Endothelial cell of umbilical vein (primary cell): ENCODE results near the gene TBX22. TPM values are rescaled to one million over a fixed set of nuclear protein-coding genes. Genes with fewer than 3 reads are reported as not detected.
"Not testable (repeated sequence)": the region's sequence is repeated elsewhere in the genome, so short reads cannot be mapped to it uniquely, and the experiment has no call there.

ENCODE experiments used
- BruUV-seq: library from RNA; stranded (reverse); fragments of 400-500 nt; replicated peaks from 2 replicates; lab custom pipeline; 2021; lab: Mats Ljungman, UMichigan
- CTCF ChIA-PET: fragments of 300-600, 350-600 bp; sonication (Branson Sonifier 250); formaldehyde crosslinking; loops from one replicate; lab custom pipeline; 2021; ENCODE audit warnings: antibody characterized with exemption, inconsistent platforms; lab: Charles Lee
- POLR2A ChIA-PET: fragments of 300-600, 350-600 bp; sonication (Branson Sonifier 250); formaldehyde crosslinking; loops from one replicate; lab custom pipeline; 2021; ENCODE audit warnings: antibody characterized with exemption, inconsistent platforms; lab: Charles Lee
- DNase-seq: peaks from one replicate; pipeline ENCODE4 v3.0.0-alpha.2; 2011; ENCODE audit warnings: low read depth, low spot score
- FAIRE-seq: peaks from 2 replicates; lab custom pipeline; 2011; peaks lifted over from hg19 to GRCh38; lab: Jason Lieb, UNC
- H2AFZ ChIP-seq: 2 replicates; pipeline ENCODE4 v1.6.0; 2012; ENCODE audit warnings: low read depth, low read length, control low read depth, inconsistent platforms
- H3K27ac ChIP-seq: 2 replicates; pipeline ENCODE4 v1.5.1; 2011; ENCODE audit warnings: low read depth, mild to moderate bottlenecking, control low read depth, low read length, moderate library complexity; ENCODE audit not compliant: insufficient read depth
- H3K27me3 ChIP-seq, 2 experiments: 2 replicates each; pipeline versions ENCODE4 v1.6.0 to v1.6.1; 2011; ENCODE audit warnings: low read length in 2 of 2, mixed read lengths in 1 of 2; ENCODE audit not compliant: control insufficient read depth in 2 of 2, insufficient read depth in 2 of 2
- H3K36me3 ChIP-seq, 2 experiments: 2 replicates in 1 of 2; 3 replicates in 1 of 2; pipeline ENCODE4 v1.5.1; 2011; ENCODE audit warnings: low read length in 2 of 2, mild to moderate bottlenecking in 1 of 2, moderate library complexity in 1 of 2; ENCODE audit not compliant: control insufficient read depth in 2 of 2, insufficient read depth in 2 of 2; ENCODE audit errors: extremely low read depth in 1 of 2
- H3K4me1 ChIP-seq: 3 replicates; pipeline ENCODE4 v1.5.1; 2011; ENCODE audit warnings: mild to moderate bottlenecking, low read length; ENCODE audit not compliant: control insufficient read depth, insufficient read depth; ENCODE audit errors: extremely low read depth
- H3K4me2 ChIP-seq: 2 replicates; pipeline ENCODE4 v1.6.1; 2011; ENCODE audit warnings: low read length, control low read depth, mixed read lengths; ENCODE audit not compliant: insufficient read depth
- H3K4me3 ChIP-seq, 3 experiments: fragments of 200-600 bp in 1 of 3; sonication (generic), shearing (Covaris generic) in 1 of 3; replicated peaks in 1 of 3; 2 replicates each; pipeline ENCODE4 v1.5.1; 2011 to 2016; ENCODE audit warnings: control low read depth in 3 of 3, low read length in 3 of 3, mild to moderate bottlenecking in 2 of 3, inconsistent platforms in 1 of 3, low read depth in 1 of 3, moderate library complexity in 1 of 3; ENCODE audit not compliant: insufficient read depth in 1 of 3
- H3K79me2 ChIP-seq: 2 replicates; pipeline ENCODE4 v1.6.0; 2012; ENCODE audit warnings: low read length, inconsistent platforms; ENCODE audit not compliant: control insufficient read depth, insufficient read depth
- H3K9ac ChIP-seq: replicated peaks from 2 replicates; pipeline ENCODE3; 2011; ENCODE audit warnings: low read length, control low read depth; ENCODE audit not compliant: insufficient read depth; ENCODE audit errors: extremely low read depth
- H3K9me1 ChIP-seq: replicated peaks from 3 replicates; pipeline ENCODE4 v1.6.0; 2011; ENCODE audit warnings: mild to moderate bottlenecking, low read length; ENCODE audit not compliant: control insufficient read depth, insufficient read depth; ENCODE audit errors: extremely low read depth
- H3K9me3 ChIP-seq: replicated peaks from 2 replicates; pipeline ENCODE4 v1.5.1; 2012; ENCODE audit warnings: low read length, inconsistent platforms; ENCODE audit not compliant: control insufficient read depth, insufficient read depth
- H4K20me1 ChIP-seq: replicated peaks from 2 replicates; pipeline ENCODE3; 2011; ENCODE audit warnings: mild to moderate bottlenecking, low read length; ENCODE audit not compliant: control insufficient read depth, insufficient read depth; ENCODE audit errors: extremely low read depth
- EZH2 ChIP-seq: IDR thresholded peaks from 2 replicates; pipeline ENCODE4 v1.6.1; 2012; ENCODE audit warnings: borderline replicate concordance, low read depth, mild to moderate bottlenecking, moderate library complexity, low read length, inconsistent platforms; ENCODE audit not compliant: severe bottlenecking
- GATA2 ChIP-seq: IDR thresholded peaks from 2 replicates; pipeline ENCODE4 v1.7.0; 2011; ENCODE audit warnings: low read depth, mild to moderate bottlenecking, moderate library complexity, mixed read lengths, low read length; ENCODE audit not compliant: insufficient read length, insufficient read depth
- POLR2A ChIP-seq: IDR thresholded peaks from 2 replicates; pipeline ENCODE4 v1.6.1; 2012; ENCODE audit warnings: low read depth, mild to moderate bottlenecking, control low read depth, low read length
- dilution Hi-C: fragments of 300-500 bp; cut with MboI; formaldehyde crosslinking; loops from one replicate; pipeline ENCODE4 v1.15.0; 2019; ENCODE audit warnings: low sequenced_read_pairs; ENCODE audit not compliant: extremely low pct_ligation_motif_present
- intact Hi-C: fragments of 100-400 bp; cut with micrococcal nuclease; formaldehyde crosslinking; loops from one replicate; pipeline ENCODE4 v1.10.0; 2022
- polyA plus RNA-seq, 4 experiments: library from polyadenylated mRNA; depleted of rRNA in 3 of 4; stranded (reverse) in 3 of 4; unstranded in 1 of 4; fragments of >200 nt; gene quantifications; 2 replicates each; pipeline versions ENCODE4 v1.2.1 to v1.2.3, GENCODE V29; 2011 to 2012; ENCODE audit warnings: missing spikeins in 1 of 4
- total RNA-seq: library from RNA; stranded (reverse); gene quantifications from 2 replicates; pipeline ENCODE4 v1.2.3, GENCODE V29; 2021

The TBX22 gene
- total and polyA plus RNA-seq, 2 donors (not counting 3 experiments of a cell fraction or from before 2014, with no cell fraction given): not detected

DNA sequence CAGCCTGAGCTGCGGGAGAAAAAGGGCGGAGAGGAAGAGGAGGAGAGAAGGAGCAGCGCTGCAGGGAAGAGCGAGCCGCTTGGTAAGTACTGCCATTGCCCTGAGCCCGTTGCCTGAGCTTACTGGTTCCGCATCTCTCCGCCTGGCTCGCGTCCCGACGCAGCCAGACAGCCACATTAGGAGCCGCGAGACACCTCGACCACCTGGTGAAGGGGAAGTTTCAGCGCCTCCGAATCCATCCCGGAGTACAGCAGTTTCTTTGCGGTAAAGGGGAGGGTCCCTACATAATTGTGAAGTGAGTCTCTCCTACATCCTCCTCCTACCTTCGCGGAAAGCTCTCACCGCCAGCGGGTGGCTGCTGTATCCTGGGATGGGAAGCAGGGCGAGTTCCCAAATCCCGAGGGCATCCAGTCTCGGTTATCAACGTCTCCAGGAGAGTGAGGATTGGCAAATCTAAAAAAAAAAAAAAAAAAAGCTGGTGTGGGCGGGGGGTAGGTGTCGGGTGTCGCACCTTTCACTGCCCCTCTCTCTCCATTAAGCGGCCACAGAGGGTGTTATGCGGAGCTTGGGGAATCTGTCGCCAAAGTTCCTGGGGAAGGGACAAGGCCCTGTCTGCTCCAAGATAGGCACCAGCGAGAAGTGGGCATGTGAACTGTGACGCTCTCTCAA, 7.9 kb downstream of the TBX22 start:
- H2AFZ ChIP-seq: no peak overlapping the region
- intact Hi-C loops: no loop called here
- no peak for DNase-seq
- no peak overlapping the region for H3K4me2 ChIP-seq
- dilution Hi-C loops: no loop called here
- H3K9ac ChIP-seq: no peak overlapping the region
- CTCF ChIA-PET: no interaction called here
- H3K36me3 ChIP-seq: no peaks in the 10 kb centered on the region
- H3K9me1 ChIP-seq: no peaks in the 10 kb centered on the region
- no peak for TF ChIP-seq GATA2
- TF ChIP-seq POLR2A: no peak
- TF ChIP-seq EZH2: no peak
- no peak overlapping the region for H3K4me3 ChIP-seq
- no peaks in the 10 kb centered on the region for H4K20me1 ChIP-seq
- no peak for FAIRE-seq
- no TSS peak for BruUV-seq
- H3K9me3 ChIP-seq: no peaks in the 10 kb centered on the region
- no peak overlapping the region for H3K27ac ChIP-seq
- no peaks in the 10 kb centered on the region for H3K79me2 ChIP-seq
- POLR2A ChIA-PET: no interaction called here
- no peaks in the 10 kb centered on the region for H3K27me3 ChIP-seq
- H3K4me1 ChIP-seq: no peaks in the 10 kb centered on the region

GRCh38 chrX:80026116-80026515, 11.6 kb downstream of the TBX22 start:
- no peak for FAIRE-seq
- no peaks in the 10 kb centered on the region for H3K4me1 ChIP-seq
- H3K4me3 ChIP-seq: no peak overlapping the region
- intact Hi-C loops (no loop called here), dilution Hi-C loops (no loop called here)
- no TSS peak for BruUV-seq
- no peak overlapping the region for H3K9ac ChIP-seq
- no peak for TF ChIP-seq GATA2
- H3K4me2 ChIP-seq: no peak overlapping the region
- no peaks in the 10 kb centered on the region for H3K79me2 ChIP-seq
- no peak overlapping the region for H2AFZ ChIP-seq
- H3K9me3 ChIP-seq: no peaks in the 10 kb centered on the region
- no peaks in the 10 kb centered on the region for H4K20me1 ChIP-seq
- H3K36me3 ChIP-seq: no peaks in the 10 kb centered on the region
- CTCF ChIA-PET: no interaction called here
- no peak for DNase-seq
- no peaks in the 10 kb centered on the region for H3K27me3 ChIP-seq
- POLR2A ChIA-PET: no interaction called here
- H3K27ac ChIP-seq: no peak overlapping the region
- H3K9me1 ChIP-seq: no peaks in the 10 kb centered on the region

DNA sequence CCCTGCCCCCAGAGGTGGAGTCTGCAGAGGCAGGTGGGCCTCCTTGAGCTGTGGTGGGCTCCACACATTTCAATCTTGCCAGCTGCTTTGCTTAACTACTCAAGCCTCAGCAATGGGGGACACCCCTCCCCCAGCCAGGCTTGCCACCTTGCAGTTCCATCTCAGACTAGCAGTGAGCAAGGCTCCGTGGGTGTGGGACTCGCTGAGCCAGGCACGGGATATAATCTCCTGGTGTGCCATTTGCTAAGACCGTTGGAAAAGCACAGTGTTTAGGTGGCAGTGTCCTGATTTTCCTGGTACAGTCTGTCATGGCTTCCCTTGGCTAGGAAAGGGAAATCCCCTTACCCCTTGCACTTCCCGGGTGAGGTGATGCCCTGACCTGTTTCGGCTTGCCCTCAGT, 51.6 kb downstream of the TBX22 start:
- dilution Hi-C loops: not testable (repeated sequence)

DNA sequence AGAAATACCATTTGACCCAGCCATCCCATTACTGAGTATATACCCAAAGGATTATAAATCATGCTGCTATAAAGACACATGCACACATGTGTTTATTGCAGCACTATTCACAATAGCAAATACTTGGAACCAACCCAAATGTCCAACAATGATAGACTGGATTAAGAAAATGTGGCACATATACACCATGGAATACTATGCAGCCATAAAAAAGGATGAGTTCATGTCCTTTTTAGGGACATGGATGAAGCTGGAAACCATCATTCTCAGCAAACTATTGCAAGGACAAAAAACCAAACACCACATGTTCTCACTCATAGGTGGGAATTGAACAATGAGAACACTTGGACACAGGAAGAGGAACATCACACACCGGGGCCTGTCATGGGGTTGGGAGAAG, 61.1 kb downstream of the TBX22 start:
- intact Hi-C loops, H2AFZ ChIP-seq, FAIRE-seq, H3K4me3 ChIP-seq, H4K20me1 ChIP-seq, POLR2A ChIA-PET, H3K79me2 ChIP-seq, dilution Hi-C loops, H3K27me3 ChIP-seq, DNase-seq, CTCF ChIA-PET, H3K36me3 ChIP-seq, H3K9me1 ChIP-seq, H3K4me2 ChIP-seq, H3K9ac ChIP-seq, H3K27ac ChIP-seq, BruUV-seq, H3K9me3 ChIP-seq, H3K4me1 ChIP-seq: not testable (repeated sequence)

More for the DNA sequence above, 51.6 kb downstream of the TBX22 start:
- H3K9me3 ChIP-seq, H3K4me1 ChIP-seq, H3K9me1 ChIP-seq, FAIRE-seq, H3K36me3 ChIP-seq, H3K27me3 ChIP-seq, POLR2A ChIA-PET, H3K27ac ChIP-seq, H3K4me2 ChIP-seq, intact Hi-C loops, DNase-seq, H3K79me2 ChIP-seq, H3K9ac ChIP-seq, H2AFZ ChIP-seq, H4K20me1 ChIP-seq, H3K4me3 ChIP-seq, BruUV-seq, CTCF ChIA-PET: not testable (repeated sequence)
